SK-N-SH treated with all-trans-retinoic acid at 6 μM for 48 hours (cell line): ENCODE data around the gene NLRP11.

Experiments used
- ATAC-seq: fragments of 200-7000 bp; cut with Tn5 transposase; 3 replicates; pipeline ENCODE4 v1.9.1; 2020; ENCODE audit warnings: mild to moderate bottlenecking, moderate library complexity
- ARNTL ChIP-seq: fragments of 450-650 bp; formaldehyde crosslinking; IDR thresholded peaks from 2 replicates; pipeline ENCODE4 v1.5.0; 2020; ENCODE audit warnings: low read depth, mild to moderate bottlenecking, moderate library complexity, borderline replicate concordance
- CREB5 ChIP-seq: fragments of 250-450 bp; sonication (Bioruptor Pico); IDR thresholded peaks from 2 replicates; pipeline ENCODE4 v1.5.1; 2020; ENCODE audit warnings: low read depth, mild to moderate bottlenecking, moderate library complexity
- CSRNP3 ChIP-seq: fragments of 250-450 bp; sonication (Bioruptor Pico); IDR thresholded peaks from 2 replicates; pipeline ENCODE4 v1.5.1; 2021; ENCODE audit warnings: mild to moderate bottlenecking, moderate library complexity
- ESRRG ChIP-seq: fragments of 250-450 bp; sonication (Bioruptor Pico); IDR thresholded peaks from 2 replicates; pipeline ENCODE4 v1.6.1; 2021; ENCODE audit warnings: mild to moderate bottlenecking
- GLIS3 ChIP-seq: fragments of 250-450 bp; sonication (Bioruptor Pico); IDR thresholded peaks from 2 replicates; pipeline ENCODE4 v1.5.0; 2020; ENCODE audit warnings: mild to moderate bottlenecking, moderate library complexity
- ISL1 ChIP-seq: fragments of 250-450 bp; sonication (Bioruptor Pico); IDR thresholded peaks from 2 replicates; pipeline ENCODE4 v2.1.2; 2022; ENCODE audit warnings: mild to moderate bottlenecking, moderate library complexity
- OSR1 ChIP-seq: fragments of 250-450 bp; sonication (Bioruptor Pico); IDR thresholded peaks from 2 replicates; pipeline ENCODE4 v1.8.0; 2022; ENCODE audit warnings: moderate library complexity, mild to moderate bottlenecking, inconsistent platforms
- RARB ChIP-seq: fragments of 250-450 bp; sonication (Bioruptor Pico); IDR thresholded peaks from 2 replicates; pipeline ENCODE4 v1.8.0; 2021; ENCODE audit warnings: mild to moderate bottlenecking, moderate library complexity
- SNAI2 ChIP-seq: fragments of 250-450 bp; sonication (Bioruptor Pico); IDR thresholded peaks from 2 replicates; pipeline ENCODE4 v1.5.0; 2020; ENCODE audit warnings: mild to moderate bottlenecking, moderate library complexity
- ZC3H10 ChIP-seq: fragments of 250-450 bp; sonication (Bioruptor Pico); IDR thresholded peaks from 2 replicates; pipeline ENCODE4 v1.5.1; 2021; ENCODE audit warnings: mild to moderate bottlenecking, moderate library complexity
- ZFP30 ChIP-seq: fragments of 450-650 bp; formaldehyde crosslinking; IDR thresholded peaks from 2 replicates; pipeline ENCODE4 v1.5.0; 2022; ENCODE audit warnings: mild to moderate bottlenecking, moderate library complexity
- ZNF70 ChIP-seq: fragments of 450-650 bp; formaldehyde crosslinking; IDR thresholded peaks from 2 replicates; pipeline ENCODE4 v1.5.0; 2020; ENCODE audit warnings: mild to moderate bottlenecking, moderate library complexity
- ZNF8 ChIP-seq: fragments of 450-650 bp; formaldehyde crosslinking; IDR thresholded peaks from 2 replicates; pipeline ENCODE4 v1.5.0; 2020; ENCODE audit warnings: mild to moderate bottlenecking, moderate library complexity
- TF ChIP-seq, protein P1 (sequence below): fragments of 250-450 bp; sonication (Bioruptor Pico); IDR thresholded peaks from 2 replicates; pipeline ENCODE4 v1.5.0; 2020; ENCODE audit warnings: mild to moderate bottlenecking, moderate library complexity

NLRP11 gene

GRCh38 chr19:55811340-55811739, 20.5 kb downstream of the NLRP11 start (continued):
- TF ChIP-seq CSRNP3 (CRISPR knock-in tag) = no peak
- TF ChIP-seq, protein P1, sequence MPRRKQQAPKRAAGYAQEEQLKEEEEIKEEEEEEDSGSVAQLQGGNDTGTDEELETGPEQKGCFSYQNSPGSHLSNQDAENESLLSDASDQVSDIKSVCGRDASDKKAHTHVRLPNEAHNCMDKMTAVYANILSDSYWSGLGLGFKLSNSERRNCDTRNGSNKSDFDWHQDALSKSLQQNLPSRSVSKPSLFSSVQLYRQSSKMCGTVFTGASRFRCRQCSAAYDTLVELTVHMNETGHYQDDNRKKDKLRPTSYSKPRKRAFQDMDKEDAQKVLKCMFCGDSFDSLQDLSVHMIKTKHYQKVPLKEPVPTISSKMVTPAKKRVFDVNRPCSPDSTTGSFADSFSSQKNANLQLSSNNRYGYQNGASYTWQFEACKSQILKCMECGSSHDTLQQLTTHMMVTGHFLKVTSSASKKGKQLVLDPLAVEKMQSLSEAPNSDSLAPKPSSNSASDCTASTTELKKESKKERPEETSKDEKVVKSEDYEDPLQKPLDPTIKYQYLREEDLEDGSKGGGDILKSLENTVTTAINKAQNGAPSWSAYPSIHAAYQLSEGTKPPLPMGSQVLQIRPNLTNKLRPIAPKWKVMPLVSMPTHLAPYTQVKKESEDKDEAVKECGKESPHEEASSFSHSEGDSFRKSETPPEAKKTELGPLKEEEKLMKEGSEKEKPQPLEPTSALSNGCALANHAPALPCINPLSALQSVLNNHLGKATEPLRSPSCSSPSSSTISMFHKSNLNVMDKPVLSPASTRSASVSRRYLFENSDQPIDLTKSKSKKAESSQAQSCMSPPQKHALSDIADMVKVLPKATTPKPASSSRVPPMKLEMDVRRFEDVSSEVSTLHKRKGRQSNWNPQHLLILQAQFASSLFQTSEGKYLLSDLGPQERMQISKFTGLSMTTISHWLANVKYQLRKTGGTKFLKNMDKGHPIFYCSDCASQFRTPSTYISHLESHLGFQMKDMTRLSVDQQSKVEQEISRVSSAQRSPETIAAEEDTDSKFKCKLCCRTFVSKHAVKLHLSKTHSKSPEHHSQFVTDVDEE (CRISPR knock-in tag) = no peak
- TF ChIP-seq, all 23 proteins: peak for 0

- TF ChIP-seq GLIS3 (CRISPR knock-in tag) = no peak
- no peak for TF ChIP-seq SNAI2 (CRISPR knock-in tag)
- TF ChIP-seq CREB5 (CRISPR knock-in tag) = no peak
- no peak for TF ChIP-seq ZNF8 (CRISPR knock-in tag)
- TF ChIP-seq, protein P1 (CRISPR knock-in tag) = no peak
- peak; percentile 95 for ATAC-seq
Observed at GRCh38 chr19:55809381-55810058, 22.3 kb downstream of the NLRP11 start.

GRCh38 chr19:55802281-55802680, 29.5 kb downstream of the NLRP11 start:
- TF ChIP-seq, protein P1 (CRISPR knock-in tag) = no peak
- TF ChIP-seq RARB (CRISPR knock-in tag) (no peak), ZNF8 (CRISPR knock-in tag) (no peak), SNAI2 (CRISPR knock-in tag) (no peak), ZFP30 (no peak), GLIS3 (CRISPR knock-in tag) (no peak), ZNF70 (CRISPR knock-in tag) (no peak), ESRRG (CRISPR knock-in tag) (no peak), CSRNP3 (CRISPR knock-in tag) (no peak), ARNTL (no peak), OSR1 (no peak), CREB5 (CRISPR knock-in tag) (no peak), ISL1 (no peak), ZC3H10 (no peak)
- no peak for ATAC-seq
